CD4-positive, CD25-positive, alpha-beta regulatory T cell (primary cell): Measurements from ENCODE around the gene MYBL2. TPM values are rescaled to one million over a fixed set of nuclear protein-coding genes. Genes with fewer than 3 reads are reported as not detected.

ENCODE experiments used
- ATAC-seq, 2 donors: fragments of 150-1000 bp; cut with Tn5 transposase; one replicate each; pipeline ENCODE4 v1.10.0; 2021; ENCODE audit warnings: low read depth in 2 of 2, moderate number of reproducible peaks in 2 of 2, moderate library complexity in 1 of 2
- DNase-seq, 3 donors: peaks; one replicate each; pipeline versions ENCODE4 v3.0.0 to v3.0.0-alpha.2; 2012 to 2022; ENCODE audit warnings: mixed read lengths in 1 of 3
- H3K27ac ChIP-seq: one replicate; pipeline ENCODE4 v1.7.0; 2013; ENCODE audit warnings: mild to moderate bottlenecking, low read length; ENCODE audit not compliant: insufficient read depth, poor library complexity, severe bottlenecking
- H3K27me3 ChIP-seq: one replicate; pipeline ENCODE4 v1.7.0; 2013; ENCODE audit warnings: low read length; ENCODE audit not compliant: control insufficient read depth, insufficient read depth
- H3K36me3 ChIP-seq: one replicate; pipeline ENCODE4 v1.7.0; 2013; ENCODE audit warnings: mild to moderate bottlenecking, low read length, moderate library complexity; ENCODE audit not compliant: control insufficient read depth, insufficient read depth
- H3K4me1 ChIP-seq: 2 replicates; pipeline ENCODE4 v1.7.0; 2013; ENCODE audit warnings: mild to moderate bottlenecking, low read length; ENCODE audit not compliant: insufficient read depth, control insufficient read depth, poor library complexity, severe bottlenecking
- H3K4me3 ChIP-seq: one replicate; pipeline ENCODE4 v1.7.0; 2013; ENCODE audit warnings: low read depth, mild to moderate bottlenecking, low read length, moderate library complexity
- H3K9me3 ChIP-seq, 2 experiments: 1 replicate in 1 of 2; 2 replicates in 1 of 2; pipeline ENCODE4 v1.7.0; 2013; ENCODE audit warnings: low read length in 2 of 2, mild to moderate bottlenecking in 1 of 2, moderate library complexity in 1 of 2; ENCODE audit not compliant: control insufficient read depth in 2 of 2
- H3K27ac Mint-ChIP-seq, 3 donors: one replicate each; pipeline ENCODE4 v1.8.0; 2020 to 2022; ENCODE audit warnings: mild to moderate bottlenecking in 3 of 3, mixed read lengths in 3 of 3, moderate library complexity in 2 of 3
- H3K27me3 Mint-ChIP-seq: one replicate; pipeline ENCODE4 v1.8.0; 2022; ENCODE audit warnings: mild to moderate bottlenecking, mixed read lengths
- H3K36me3 Mint-ChIP-seq: one replicate; pipeline ENCODE4 v1.8.0; 2020; ENCODE audit warnings: mixed read lengths
- H3K4me1 Mint-ChIP-seq, 4 donors: one replicate each; pipeline ENCODE4 v1.8.0; 2020 to 2022; ENCODE audit warnings: mixed read lengths in 4 of 4, mild to moderate bottlenecking in 1 of 4
- H3K4me3 Mint-ChIP-seq, 4 donors: one replicate each; pipeline ENCODE4 v1.8.0; 2020 to 2022; ENCODE audit warnings: mild to moderate bottlenecking in 4 of 4, mixed read lengths in 4 of 4, moderate library complexity in 3 of 4
- H3K9me3 Mint-ChIP-seq, 7 donors: one replicate each; pipeline ENCODE4 v1.8.0; 2020 to 2022; ENCODE audit warnings: mixed read lengths in 7 of 7, mild to moderate bottlenecking in 3 of 7, moderate library complexity in 2 of 7
- polyA plus RNA-seq, 4 donors: library from polyadenylated mRNA; unstranded; fragments of 300-500 nt; fragmentation: Illumina TruSeq; gene quantifications; one replicate each; pipeline ENCODE4 v1.2.3, GENCODE V29; 2021
- total RNA-seq: library from RNA; stranded (reverse); gene quantifications from one replicate; pipeline ENCODE4 v1.2.3, GENCODE V29; 2022

MYBL2 gene
- total and polyA plus RNA-seq, 5 donors from 2014 or later, result 1.6 to 4.3 (median 2.7) TPM

- Mint-ChIP-seq H3K27me3 (no peaks in the 10 kb centered on the region), H3K4me1 (peaks cover 12 to 65% (median 47%) of the 10 kb centered on the region in 4 donors), H3K36me3 (no peaks in the 10 kb centered on the region), H3K4me3 (no peak overlapping the region), H3K27ac (peak overlapping the region in 1 of 3 donors; percentile 20), H3K9me3 (peaks cover 0 to 1% (median 0%) of the 10 kb centered on the region in 7 donors)
- Histone ChIP-seq H3K27ac (no peak overlapping the region), H3K27me3 (no peaks in the 10 kb centered on the region), H3K4me3 (no peak overlapping the region), H3K4me1 (peaks cover 52% of the 10 kb centered on the region), H3K36me3 (no peaks in the 10 kb centered on the region), H3K9me3 (no peaks in the 10 kb centered on the region)
- no peak for DNase-seq
- no peak for ATAC-seq
Observed at GRCh38 chr20:43748274-43748673, 81.4 kb downstream of the MYBL2 start.

- H3K36me3 Mint-ChIP-seq, result no peaks in the 10 kb centered on the region
- H3K4me3 Mint-ChIP-seq, result peak overlapping the region in 2 of 4 donors; percentile 21 to 22
- ATAC-seq, result peak; percentile 25 to 33
Observed at GRCh38 chr20:43749734-43750294, 82.9 kb downstream of the MYBL2 start.

GRCh38 chr20:43750774-43751166, 83.9 kb downstream of the MYBL2 start:
- Histone ChIP-seq H3K9me3 (no peaks in the 10 kb centered on the region), H3K4me1 (peaks cover 44% of the 10 kb centered on the region), H3K4me3 (peak overlapping the region; percentile 49), H3K27ac (peak overlapping the region; percentile 64), H3K36me3 (no peaks in the 10 kb centered on the region), H3K27me3 (no peaks in the 10 kb centered on the region)
- DNase-seq (no peak), ATAC-seq (no peak)
- Mint-ChIP-seq H3K4me1 (peaks cover 12 to 63% (median 37%) of the 10 kb centered on the region in 4 donors), H3K36me3 (no peaks in the 10 kb centered on the region), H3K4me3 (peak overlapping the region; percentile 8 to 56 (median 28)), H3K27me3 (no peaks in the 10 kb centered on the region), H3K27ac (peak overlapping the region; percentile 36 to 96 (median 87)), H3K9me3 (peaks cover 0 to 2% (median 0%) of the 10 kb centered on the region in 7 donors)

More at GRCh38 chr20:43749734-43750294, 82.9 kb downstream of the MYBL2 start:
- peaks cover 52% of the 10 kb centered on the region for H3K4me1 ChIP-seq
- H3K36me3 ChIP-seq, result no peaks in the 10 kb centered on the region
- no peaks in the 10 kb centered on the region for H3K27me3 Mint-ChIP-seq
- no peak overlapping the region for H3K27ac ChIP-seq
- DNase-seq, result peak; percentile 70 to 73 (median 70)
- H3K4me1 Mint-ChIP-seq, result peaks cover 12 to 67% (median 43%) of the 10 kb centered on the region in 4 donors
- peaks cover 0 to 2% (median 0%) of the 10 kb centered on the region in 7 donors for H3K9me3 Mint-ChIP-seq
- no peak overlapping the region for H3K4me3 ChIP-seq
- H3K9me3 ChIP-seq, result no peaks in the 10 kb centered on the region
- H3K27ac Mint-ChIP-seq, result peak overlapping the region; percentile 9 to 87 (median 36)
- H3K27me3 ChIP-seq, result no peaks in the 10 kb centered on the region

GRCh38 chr20:43751167-43752050, 84.5 kb downstream of the MYBL2 start:
- peak overlapping the region; percentile 3 to 56 (median 28) for H3K4me3 Mint-ChIP-seq
- peak overlapping the region; percentile 49 for H3K4me3 ChIP-seq

GRCh38 chr20:43752051-43752360, 85.1 kb downstream of the MYBL2 start:
- peak overlapping the region; percentile 64 for H3K27ac ChIP-seq
- H3K4me3 ChIP-seq, result peak overlapping the region; percentile 49
- Mint-ChIP-seq H3K36me3 (no peaks in the 10 kb centered on the region), H3K4me1 (peaks cover 7 to 53% (median 29%) of the 10 kb centered on the region in 4 donors), H3K27me3 (no peaks in the 10 kb centered on the region), H3K27ac (peak overlapping the region; percentile 36 to 87 (median 79)), H3K9me3 (peaks cover 0 to 2% (median 0%) of the 10 kb centered on the region in 7 donors), H3K4me3 (peak overlapping the region in 2 of 4 donors; percentile 16 to 19)
- no peaks in the 10 kb centered on the region for H3K27me3 ChIP-seq
- H3K36me3 ChIP-seq, result no peaks in the 10 kb centered on the region
- H3K4me1 ChIP-seq, result peaks cover 32% of the 10 kb centered on the region
- ATAC-seq (no peak), DNase-seq (no peak)
- H3K9me3 ChIP-seq, result no peaks in the 10 kb centered on the region

More at GRCh38 chr20:43751167-43752050, 84.5 kb downstream of the MYBL2 start:
- Mint-ChIP-seq H3K36me3 (no peaks in the 10 kb centered on the region), H3K27ac (peak overlapping the region; percentile 36 to 96 (median 87)), H3K9me3 (peaks cover 0 to 2% (median 0%) of the 10 kb centered on the region in 7 donors), H3K27me3 (no peaks in the 10 kb centered on the region), H3K4me1 (peaks cover 9 to 57% (median 32%) of the 10 kb centered on the region in 4 donors)
- no peaks in the 10 kb centered on the region for H3K27me3 ChIP-seq
- no peaks in the 10 kb centered on the region for H3K9me3 ChIP-seq
- H3K4me1 ChIP-seq, result peaks cover 38% of the 10 kb centered on the region
- DNase-seq (peak in 2 of 3 donors; percentile 52 to 94), ATAC-seq (peak; percentile 85 to 88)
- H3K27ac ChIP-seq, result peak overlapping the region; percentile 64
- no peaks in the 10 kb centered on the region for H3K36me3 ChIP-seq

- H3K27me3 ChIP-seq, result no peaks in the 10 kb centered on the region
- Mint-ChIP-seq H3K4me1 (peaks cover 7 to 53% (median 28%) of the 10 kb centered on the region in 4 donors), H3K9me3 (peaks cover 0 to 2% (median 0%) of the 10 kb centered on the region in 7 donors), H3K4me3 (peak overlapping the region in 2 of 4 donors; percentile 16 to 19), H3K36me3 (no peaks in the 10 kb centered on the region), H3K27me3 (no peaks in the 10 kb centered on the region), H3K27ac (peak overlapping the region; percentile 36 to 87 (median 79))
- H3K27ac ChIP-seq, result no peak overlapping the region
- H3K9me3 ChIP-seq, result no peaks in the 10 kb centered on the region
- H3K36me3 ChIP-seq, result no peaks in the 10 kb centered on the region
- no peak for ATAC-seq
- H3K4me1 ChIP-seq, result peaks cover 32% of the 10 kb centered on the region
- no peak overlapping the region for H3K4me3 ChIP-seq
- peak in 1 of 3 donors; percentile 46 for DNase-seq
Observed at GRCh38 chr20:43752561-43753301, 85.8 kb downstream of the MYBL2 start.

GRCh38 chr20:43755390-43755789, 88.5 kb downstream of the MYBL2 start:
- Mint-ChIP-seq H3K27me3 (no peaks in the 10 kb centered on the region), H3K27ac (peak overlapping the region in 1 of 3 donors; percentile 69), H3K4me1 (peaks cover 7 to 46% (median 22%) of the 10 kb centered on the region in 4 donors), H3K4me3 (no peak overlapping the region), H3K36me3 (no peaks in the 10 kb centered on the region), H3K9me3 (peaks cover 0 to 2% (median 0%) of the 10 kb centered on the region in 7 donors)
- Histone ChIP-seq H3K27me3 (no peaks in the 10 kb centered on the region), H3K4me3 (no peak overlapping the region), H3K4me1 (peaks cover 19% of the 10 kb centered on the region), H3K9me3 (no peaks in the 10 kb centered on the region), H3K27ac (no peak overlapping the region), H3K36me3 (no peaks in the 10 kb centered on the region)
- ATAC-seq, result no peak
- DNase-seq, result no peak
